Stimulated activated CD4-positive, alpha-beta T cell treated with anti-CD3 and anti-CD28 coated beads, TNF-alpha, amount 100 ng/mL, for 4 hours (primary cell): ENCODE data around the gene MAP4K2.

Experiments used
- DNase-seq, 3 experiments: peaks; one replicate each; pipeline ENCODE4 v3.0.0-alpha.2; 2020; ENCODE audit warnings: low read depth in 3 of 3

The MAP4K2 gene

DNA sequence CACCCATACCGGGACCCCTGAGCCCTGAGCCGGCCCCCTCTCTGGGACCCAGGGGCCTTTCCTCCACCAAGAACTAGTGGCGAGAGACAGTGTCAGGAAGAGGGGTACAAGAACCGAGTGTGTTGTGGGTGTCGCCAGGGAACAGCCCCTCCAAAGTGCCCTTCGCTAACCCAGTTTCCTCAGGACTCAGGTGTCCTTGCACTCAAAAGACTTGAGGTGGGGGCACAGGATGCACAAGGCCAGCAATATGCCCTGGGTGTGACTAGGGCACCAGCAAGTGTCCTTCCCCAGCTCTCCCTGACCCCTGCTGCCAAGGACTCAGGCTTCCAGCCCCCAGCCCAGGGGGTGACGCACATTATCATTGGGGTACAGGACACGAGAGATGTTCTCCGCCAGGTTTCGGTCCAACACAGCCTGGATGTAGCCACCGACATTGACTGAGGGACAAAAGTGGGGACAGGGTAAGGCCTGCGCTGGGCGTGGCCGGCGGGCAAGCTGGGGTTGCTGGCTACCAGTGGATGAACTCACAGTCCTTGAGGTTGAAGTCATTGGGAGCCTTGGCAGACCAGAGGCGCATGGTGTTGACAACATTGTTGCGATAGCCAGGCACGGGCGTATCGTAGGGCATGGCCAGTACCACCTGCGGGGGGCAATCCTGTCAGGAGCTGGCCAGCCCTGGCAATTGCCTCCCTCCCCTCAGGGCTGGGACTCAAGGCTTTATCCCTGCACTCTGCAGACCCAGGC, 47.9 kb downstream of the MAP4K2 start:
- DNase-seq = no peak

GRCh38 chr11:64754124-64754918, 48.7 kb downstream of the MAP4K2 start:
- DNase-seq = no peak

DNA sequence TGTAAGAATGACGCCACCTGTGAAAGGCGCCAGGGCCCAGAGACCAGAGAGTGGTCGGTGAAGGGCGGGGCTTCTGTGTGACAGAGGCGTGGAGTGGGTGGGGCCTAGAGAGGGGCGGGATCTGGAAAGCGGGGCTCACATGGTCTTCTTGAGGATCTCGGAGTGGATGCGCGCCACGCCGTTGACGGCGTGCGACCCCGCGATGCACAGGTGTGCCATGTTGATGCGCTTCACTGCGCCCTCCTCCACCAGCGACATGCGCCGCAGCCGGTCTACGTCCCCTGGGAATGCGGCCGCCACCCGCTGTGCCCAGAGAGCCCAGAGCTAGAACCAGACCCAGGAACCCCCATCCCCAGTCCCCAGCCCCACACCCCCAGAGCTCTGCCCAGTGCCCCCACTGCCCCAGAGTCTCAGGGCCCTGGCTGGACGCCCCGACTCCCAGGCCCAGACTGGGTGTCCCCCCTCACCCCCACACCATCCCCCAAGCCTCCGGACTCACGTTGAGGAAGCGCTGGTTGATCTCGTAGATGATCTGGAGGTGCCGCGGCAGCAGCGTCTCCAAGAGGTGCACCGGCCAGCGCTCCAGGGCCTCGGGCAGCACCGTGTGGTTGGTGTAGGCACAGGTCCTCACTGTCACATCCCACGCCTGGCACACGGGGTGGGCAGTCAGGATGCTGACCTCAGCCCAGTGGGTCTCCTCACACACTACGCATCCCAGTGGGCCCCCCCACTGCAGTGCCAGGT, 49.5 kb downstream of the MAP4K2 start:
- no peak for DNase-seq

- no peak for DNase-seq
These were observed 50.0 kb downstream of the MAP4K2 start for GRCh38 chr11:64753019-64753379.

DNA sequence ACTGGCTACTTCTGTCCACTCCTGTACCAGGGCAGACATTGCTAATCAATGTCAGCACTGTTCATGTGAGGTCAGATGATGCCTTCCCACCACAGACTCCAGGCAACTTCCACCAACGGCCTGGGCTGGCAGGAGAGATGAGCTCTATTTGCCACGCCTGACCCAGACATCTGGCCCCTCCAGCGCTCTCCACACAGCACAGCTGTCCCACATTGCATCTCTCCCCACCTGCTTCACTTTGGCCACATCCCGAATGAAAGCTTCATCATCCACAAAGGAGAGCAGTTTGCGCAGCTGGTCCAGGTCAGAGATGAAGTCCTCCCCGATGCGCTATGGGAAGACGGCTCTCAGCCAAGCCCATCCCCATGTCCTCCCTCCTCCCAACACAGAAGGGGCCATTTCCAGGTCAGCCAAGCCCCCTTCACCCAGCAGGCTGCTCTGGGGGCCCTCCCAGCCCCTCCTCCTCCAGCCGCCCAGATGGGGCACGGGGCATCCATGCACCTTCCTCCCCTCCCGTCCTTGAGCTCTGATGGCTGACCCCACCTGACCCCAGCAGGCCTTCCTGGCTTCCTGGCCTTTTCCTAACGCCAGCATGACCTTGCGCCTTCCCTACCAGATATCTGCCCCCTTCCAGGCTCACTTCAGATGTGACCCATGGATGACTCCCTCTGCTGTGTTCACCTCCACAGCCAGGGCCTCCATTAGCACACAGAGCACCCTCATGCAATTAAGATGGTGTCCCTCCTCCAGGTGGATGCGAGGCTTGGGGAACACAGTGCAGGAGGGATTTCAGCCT, 50.6 kb downstream of the MAP4K2 start:
- DNase-seq = no peak

GRCh38 chr11:64751580-64751979, 51.4 kb downstream of the MAP4K2 start:
- no peak for DNase-seq

GRCh38 chr11:64751136-64751535, 51.9 kb downstream of the MAP4K2 start:
- DNase-seq = no peak

DNA sequence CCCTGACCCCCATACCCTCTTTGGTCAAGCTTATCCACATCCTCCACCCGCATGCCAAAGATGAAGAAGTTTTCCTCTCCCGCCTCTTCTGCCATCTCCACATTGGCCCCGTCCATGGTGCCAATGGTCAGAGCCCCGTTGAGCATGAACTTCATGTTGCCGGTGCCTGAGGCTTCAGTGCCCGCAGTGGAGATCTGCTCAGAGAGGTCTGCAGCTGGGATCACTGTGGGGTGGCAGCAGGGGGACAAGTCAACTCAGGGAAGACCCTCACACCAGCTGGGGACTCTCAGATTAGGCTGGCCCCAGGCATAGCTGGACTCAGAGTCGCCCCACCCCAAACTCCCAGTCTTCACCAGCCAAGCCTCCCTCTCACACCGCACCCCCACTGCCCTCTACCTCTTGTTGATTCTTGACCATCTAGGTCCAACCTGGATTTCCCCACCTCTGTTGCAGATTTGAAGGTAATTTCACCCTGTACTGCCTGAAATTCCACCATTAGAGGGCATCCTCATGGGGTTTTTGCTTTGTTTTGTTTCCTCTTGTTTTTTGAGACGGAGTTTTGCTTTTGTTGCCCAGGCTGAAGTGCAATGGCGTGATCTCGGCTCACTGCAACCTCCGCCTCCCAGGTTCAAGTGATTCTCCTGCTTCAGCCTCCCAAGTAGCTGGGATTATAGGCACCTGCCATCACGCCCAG, 52.5 kb downstream of the MAP4K2 start:
- no peak for DNase-seq

DNA sequence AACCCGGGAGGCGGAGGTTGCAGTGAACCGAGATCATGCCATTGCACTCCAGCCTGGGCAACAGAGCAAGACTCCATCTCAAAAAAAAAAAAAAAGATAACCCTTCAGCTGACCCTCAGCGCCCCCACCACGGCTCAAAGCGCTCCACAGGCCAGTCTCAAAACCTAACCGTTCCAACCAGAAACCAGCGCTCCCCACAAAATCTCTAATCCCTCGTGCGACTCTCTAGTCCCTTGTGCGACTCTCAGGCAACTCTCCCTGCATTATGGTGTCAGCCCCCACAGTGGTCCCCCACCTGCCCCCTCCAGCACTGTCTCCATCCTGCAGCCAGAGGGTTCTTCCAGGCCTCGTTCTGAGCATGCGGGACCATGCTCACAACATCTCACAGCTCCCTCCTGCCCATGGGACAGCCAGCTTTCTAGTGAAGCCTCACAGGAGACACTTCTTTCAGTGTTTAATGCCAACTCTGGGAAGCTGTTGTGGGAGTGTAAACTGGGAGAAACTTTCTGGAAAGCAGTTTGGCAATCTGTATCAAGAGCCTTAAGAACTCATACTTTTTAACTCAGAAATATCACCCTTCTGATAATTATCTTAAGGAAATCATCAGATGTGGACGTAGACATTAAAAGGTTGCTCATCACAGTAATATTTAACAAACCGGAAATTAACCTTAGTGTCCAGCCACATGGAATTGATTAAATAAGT, 54.9 kb downstream of the MAP4K2 start:
- DNase-seq = no peak

DNA sequence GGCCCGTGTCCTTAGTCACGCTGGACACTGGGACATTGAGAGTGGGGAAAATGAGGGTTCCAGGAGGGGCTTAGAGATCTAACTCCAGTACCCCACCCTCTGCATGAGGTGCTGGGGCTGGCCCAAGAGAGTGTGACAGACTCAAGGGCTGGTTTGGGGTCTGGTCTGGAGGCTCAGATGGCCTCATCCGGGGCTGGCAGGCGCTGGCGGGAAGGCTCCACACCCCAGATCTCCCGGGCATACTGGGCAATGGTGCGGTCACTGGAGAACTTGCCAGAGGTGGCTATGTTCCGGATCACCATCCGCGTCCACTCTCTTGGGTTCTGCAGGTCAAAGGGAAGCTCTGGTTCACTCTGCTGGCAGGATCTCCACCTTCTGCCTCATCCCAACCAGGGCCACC, 56.5 kb downstream of the MAP4K2 start:
- no peak for DNase-seq

DNA sequence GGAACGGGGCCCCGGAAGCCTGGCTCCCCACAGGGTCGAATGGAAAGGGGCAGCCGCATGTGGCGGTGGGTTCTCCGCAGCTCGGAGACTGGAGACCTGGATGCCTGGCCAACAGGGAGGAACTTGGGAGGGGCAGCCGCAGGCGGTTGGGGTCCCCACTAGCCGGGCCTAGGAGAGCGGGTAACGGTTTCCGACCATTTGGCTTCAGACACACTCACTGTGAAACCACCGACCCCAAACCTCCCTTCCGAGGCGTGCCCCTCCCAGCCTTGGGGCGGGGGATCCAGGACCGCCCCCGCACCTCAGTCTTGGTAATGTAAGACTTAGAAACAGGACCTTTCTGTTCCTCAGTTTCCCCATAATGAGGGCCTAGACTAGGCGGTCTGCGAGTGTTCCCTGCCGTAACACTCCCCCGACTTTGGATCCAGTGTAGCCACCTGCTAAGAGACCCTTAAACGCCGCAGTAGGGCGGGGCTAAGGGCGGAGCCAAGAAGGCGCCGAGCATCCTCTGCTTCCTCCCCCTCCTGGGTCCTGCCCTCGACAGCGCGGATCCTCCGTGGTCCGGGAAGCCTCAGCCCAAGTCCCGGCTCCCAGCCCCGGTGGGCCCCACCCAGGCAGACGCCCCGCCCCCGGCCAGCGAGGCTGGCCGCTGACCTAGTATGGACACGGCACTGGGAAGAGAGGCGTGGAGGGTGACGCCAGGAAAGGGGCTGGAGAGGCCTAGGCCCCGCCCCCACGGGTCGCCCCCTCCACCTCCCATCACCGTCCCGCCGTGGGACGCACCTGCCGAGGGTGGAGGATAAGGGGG, 57.3 kb downstream of the MAP4K2 start:
- peak in 2 of 3 experiments; percentile 49 to 64 for DNase-seq

GRCh38 chr11:64745189-64745520, 57.9 kb downstream of the MAP4K2 start:
- DNase-seq = peak in 2 of 3 experiments; percentile 42 to 60

DNA sequence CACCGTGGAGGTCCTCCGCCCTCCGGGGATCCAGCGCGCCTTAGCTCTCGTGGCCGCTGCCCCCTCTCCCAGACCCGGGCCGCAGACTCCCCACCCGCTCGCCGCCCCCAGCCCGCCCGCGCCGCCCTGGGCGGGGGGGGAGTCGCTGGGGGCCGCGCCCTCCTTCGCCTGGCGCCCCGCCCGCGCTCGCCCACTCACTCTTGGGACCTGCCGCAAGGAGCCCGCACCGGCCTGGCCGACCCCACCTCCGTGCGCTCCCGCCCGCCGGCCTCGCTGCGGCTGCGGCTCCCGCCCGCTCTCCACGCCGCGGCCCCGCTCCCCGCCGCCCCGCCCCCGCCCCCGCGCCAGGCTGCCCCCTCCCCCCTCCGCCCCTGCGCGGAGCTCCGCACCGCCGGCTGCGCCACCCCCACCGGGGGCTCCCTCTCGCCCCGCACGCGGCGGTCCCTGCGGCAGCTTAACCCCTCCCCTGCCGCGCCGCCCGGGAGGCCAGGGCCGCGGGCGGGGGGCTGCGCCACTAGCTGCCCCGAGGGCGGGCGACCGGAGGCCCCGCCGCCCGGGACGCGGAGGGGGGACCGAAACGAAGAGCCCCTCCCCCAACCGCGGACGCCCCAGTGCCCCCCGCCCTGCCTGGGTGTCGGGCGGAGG, 58.3 kb downstream of the MAP4K2 start:
- no peak for DNase-seq

DNA sequence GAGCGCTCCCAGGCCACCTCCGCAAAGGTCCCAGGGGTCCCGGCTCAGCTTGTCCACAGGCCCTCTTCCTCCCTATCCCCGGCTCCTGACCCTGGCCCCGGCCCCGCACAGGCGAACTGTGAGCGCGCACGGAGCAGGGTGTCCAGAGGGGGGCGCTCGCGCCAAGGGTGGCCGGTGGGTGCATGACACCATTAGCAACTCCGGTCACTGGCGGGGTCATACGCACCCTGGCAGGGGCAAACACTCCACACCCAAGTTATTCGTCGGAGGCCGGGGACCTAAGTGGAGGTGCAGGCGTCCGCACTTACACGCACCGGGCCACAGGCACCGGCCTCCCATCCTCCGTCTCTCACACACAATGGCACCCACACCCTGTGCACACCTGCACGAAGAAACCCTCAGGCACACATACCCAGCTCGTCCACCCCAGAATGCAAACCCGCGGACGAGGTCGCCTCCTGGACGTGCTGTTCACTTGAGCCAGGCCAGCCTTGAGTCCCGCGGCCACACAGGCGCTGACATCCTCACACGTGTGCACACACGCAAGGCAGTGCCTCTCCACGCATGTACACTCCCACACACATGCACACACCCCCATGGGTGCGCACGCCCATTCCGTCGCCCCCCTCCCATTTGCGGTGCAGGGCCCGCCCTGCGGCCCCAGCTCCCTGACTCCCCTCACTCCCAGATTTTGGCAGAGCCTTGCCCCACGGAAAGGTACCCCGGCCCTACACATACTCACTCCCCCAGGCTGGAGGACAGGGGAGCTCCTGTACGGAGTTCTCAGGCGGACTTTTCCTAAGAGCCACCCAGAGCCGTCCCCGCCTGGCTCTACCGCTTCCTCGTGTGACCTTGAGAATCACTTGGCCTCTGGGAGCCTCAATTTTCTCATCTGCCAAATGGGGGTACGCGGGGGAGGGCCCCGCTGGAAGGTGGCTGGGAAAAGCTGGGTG, 59.1 kb downstream of the MAP4K2 start, which contains the start of gene RASGRP2:
Gene RASGRP2, minus strand, starts transcription at position 552 of the 953 bp plus-strand sequence. CDS start 1,276 bp downstream, outside the sequence.
- peak; percentile 58 to 64 (median 63) for DNase-seq

- peak; percentile 54 to 74 (median 58) for DNase-seq
These were observed 60.0 kb downstream of the MAP4K2 start for GRCh38 chr11:64742889-64743590.

DNA sequence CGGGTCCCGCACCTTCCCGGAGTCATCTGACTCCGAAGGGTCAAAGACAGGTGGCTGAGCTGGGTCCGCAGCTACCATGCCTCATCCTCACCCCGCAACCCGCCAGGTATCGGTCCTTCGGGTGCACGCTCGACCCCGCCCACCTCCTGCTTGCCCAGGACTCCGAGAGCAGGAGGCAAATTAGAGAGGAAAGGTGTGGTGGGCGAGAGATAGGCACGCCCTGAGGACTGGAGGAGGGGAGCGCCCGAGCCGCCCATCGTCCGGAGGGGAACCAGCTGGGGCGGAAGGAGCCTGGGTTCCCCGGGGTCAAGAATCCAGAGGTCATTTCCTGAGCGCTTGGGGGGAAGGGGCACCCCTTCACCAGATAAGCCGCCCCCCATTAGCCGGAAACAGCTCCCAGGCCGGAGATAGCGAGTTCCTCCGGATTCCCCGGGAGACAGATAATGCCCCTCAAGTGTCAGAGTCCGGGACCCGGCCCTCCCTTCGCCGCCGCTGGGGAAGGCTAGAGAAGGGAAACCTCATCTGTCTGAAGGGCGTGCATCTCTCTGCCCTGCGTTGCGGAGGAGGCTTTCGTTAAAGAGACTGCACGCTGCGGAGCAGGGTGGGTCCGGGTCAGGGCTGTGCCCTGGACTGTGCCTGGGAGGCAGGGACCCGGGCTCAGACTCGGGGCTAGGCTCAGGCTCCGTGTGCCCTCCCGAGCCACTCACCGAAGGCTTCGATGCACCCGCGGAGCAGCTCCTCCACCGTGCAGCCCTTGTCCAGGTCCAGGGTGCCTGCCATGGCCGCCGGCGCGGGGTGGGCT, 60.7 kb downstream of the MAP4K2 start:
- no peak for DNase-seq
